GM20431 (cell line): ENCODE measurements around the gene EIF3K.

Source experiments
- in situ Hi-C: fragments of 300-500 bp; cut with MseI, MboI; formaldehyde crosslinking; loops from one replicate; pipeline ENCODE4 v1.15.0; 2020; ENCODE audit warnings: low sequenced_read_pairs; ENCODE audit not compliant: unreplicated experiment

The EIF3K gene

DNA sequence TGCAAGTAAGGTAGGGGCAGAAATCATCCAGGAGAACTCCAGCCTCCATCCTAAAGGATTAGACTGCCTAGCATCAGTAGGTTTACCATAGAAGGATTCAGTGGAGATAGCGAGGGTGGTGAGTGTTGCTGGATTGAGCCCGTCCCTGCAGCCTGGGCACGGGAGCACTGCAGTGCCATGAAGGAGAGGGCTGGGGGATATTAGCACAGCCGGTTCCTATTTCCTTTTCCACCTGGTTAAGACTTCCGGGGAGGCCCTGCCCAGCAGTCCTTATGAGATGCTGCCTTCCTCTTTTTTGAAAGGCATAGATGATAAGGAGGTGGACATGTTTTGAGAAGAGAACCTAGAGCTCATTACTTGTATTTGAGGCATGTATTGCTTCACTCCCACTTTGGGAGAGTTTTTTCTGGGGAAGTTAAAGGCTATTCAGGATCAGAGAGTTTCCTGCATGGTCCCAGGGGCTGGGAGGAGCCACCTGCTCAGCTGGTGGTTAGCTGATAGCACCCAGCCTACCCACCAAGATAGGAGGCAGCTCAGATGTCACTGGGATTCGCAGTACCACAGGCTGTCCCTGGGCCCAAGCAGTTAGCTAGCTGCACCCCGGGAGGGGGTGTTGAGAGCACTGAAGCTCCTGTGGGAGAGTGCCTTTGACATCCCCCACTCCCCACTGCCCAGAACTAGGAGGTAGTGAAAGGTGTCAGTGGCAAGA is 45.7 kb downstream of the EIF3K start:
- in situ Hi-C loops = no loop called here

- in situ Hi-C loops = no loop called here
These were observed 46.4 kb downstream of the EIF3K start for GRCh38 chr19:38665219-38665931.

DNA sequence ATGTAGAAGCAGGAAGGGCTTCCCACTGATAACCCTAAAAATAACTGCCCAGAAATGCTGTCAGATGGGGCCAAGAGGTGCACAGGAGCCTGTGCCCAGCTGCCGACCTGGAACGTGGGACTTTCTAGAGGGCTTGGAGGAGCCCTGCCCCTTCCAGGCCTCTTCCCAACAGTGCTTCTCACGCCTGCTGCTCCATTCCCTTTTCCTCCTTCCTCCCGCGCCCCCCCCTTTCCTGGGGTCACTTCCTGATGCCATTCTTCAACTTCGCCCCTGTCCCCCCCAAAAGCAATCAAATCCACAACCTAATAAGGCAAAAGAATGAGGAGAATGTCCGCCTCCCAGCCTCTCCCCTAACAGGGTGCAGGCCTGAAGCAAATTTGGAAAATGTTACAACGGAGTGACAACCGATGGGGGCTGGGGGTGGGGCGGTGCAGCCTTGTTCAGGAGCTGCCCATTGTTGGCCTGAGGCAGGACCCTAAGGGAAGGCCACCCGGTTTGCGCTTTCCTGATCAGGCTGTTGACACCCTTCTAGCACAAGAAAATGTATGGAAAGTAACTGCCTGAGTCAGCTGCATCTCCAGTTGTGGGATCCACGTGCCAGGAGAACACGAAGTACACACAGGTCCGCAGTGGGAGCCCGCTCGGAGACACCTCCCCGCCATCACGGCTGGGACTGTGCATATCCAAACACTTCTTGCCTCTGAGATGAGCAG is 47.1 kb downstream of the EIF3K start:
- in situ Hi-C loops = no loop called here

- in situ Hi-C loops = no loop called here
These were observed 47.9 kb downstream of the EIF3K start for GRCh38 chr19:38666663-38667511.

- in situ Hi-C loops = no loop called here
These were observed 48.7 kb downstream of the EIF3K start for GRCh38 chr19:38667661-38668171.

GRCh38 chr19:38669552-38669951 is 50.6 kb downstream of the EIF3K start:
- in situ Hi-C loops = no loop called here

DNA sequence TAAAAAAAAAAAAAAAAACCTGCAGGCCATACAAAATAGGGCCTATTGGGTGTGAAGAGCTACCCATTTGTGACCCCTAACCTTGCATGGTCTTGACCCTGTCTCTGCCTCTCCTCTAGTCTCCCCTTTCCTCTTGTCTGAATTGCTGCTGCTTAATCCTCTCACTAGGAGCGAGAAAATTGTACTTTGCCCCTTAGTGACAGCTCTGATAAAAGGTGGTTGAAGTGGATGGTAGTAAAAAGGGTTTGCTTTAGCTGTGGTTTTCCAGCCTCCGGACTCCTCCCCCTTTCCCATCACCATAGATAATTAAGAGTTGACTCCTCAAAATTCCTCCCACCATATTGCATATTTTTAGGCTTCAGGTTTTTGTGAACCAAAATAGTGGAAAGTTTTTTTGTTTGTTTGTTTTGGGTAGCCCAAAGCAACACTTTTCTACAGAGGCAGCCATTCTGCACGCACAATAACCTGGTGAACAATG is 52.0 kb downstream of the EIF3K start:
- in situ Hi-C loops = no loop called here

GRCh38 chr19:38671654-38672053 is 52.7 kb downstream of the EIF3K start:
- in situ Hi-C loops = no loop called here

DNA sequence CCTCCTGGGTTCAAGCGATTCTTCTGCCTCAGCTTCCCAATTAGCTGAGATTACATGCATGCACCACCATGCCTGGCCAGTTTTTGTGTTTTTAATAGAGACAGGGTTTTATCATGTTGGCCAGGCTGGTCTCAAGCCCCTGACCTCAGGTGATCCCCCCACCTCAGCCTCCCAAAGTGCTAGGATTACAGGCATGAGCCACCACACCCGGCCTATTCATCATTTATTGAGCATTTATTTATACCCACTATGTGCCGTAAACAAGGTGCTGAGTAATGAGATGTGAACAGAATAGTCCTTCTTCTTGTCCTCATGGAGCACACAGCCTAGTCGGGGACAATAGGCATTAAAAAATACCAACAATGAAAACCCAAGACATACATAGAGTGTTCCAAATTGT is 54.0 kb downstream of the EIF3K start:
- in situ Hi-C loops = no loop called here

GRCh38 chr19:38674388-38675171 is 55.6 kb downstream of the EIF3K start:
- in situ Hi-C loops = no loop called here

GRCh38 chr19:38675611-38676010 is 56.6 kb downstream of the EIF3K start:
- in situ Hi-C loops = no loop called here

- in situ Hi-C loops = no loop called here
These were observed 57.3 kb downstream of the EIF3K start for GRCh38 chr19:38676023-38676877.

DNA sequence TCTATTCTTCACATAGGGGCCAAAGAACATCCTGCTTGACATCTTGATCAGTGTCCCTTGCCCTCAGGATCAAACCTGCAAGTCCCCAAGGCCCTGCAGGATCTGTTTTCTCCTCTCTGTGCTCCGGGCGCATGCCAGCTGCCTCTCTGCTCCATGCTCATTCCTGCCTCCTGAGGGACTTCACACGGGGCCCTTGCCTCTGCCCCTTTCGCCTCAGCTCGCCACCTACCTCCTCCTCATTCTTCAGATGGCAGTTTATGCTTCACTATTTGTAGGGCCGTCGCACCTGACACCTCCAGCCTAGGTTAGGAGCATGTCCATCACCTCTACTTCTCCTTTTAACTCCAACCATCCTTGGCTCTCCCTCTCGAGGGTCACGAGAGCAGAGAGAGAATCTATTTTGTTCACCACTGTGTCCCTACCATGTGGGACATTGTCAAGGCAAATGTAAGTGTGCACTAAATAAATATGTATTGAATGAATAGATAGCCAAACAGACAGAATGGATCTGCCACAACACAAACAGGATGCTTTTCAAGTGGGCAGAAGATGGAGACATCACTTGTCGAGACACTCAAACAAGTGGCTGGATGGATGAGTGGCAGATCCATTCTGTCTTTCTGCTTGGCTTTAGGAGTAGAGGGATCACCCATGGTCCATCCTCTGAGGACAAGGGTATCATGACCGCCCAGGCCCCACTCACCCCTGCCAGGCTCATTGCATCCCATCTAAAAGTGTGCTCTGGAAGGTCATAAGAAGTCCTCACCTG is 58.1 kb downstream of the EIF3K start:
- in situ Hi-C loops = no loop called here

GRCh38 chr19:38678217-38678890 is 59.4 kb downstream of the EIF3K start:
- in situ Hi-C loops = no loop called here

DNA sequence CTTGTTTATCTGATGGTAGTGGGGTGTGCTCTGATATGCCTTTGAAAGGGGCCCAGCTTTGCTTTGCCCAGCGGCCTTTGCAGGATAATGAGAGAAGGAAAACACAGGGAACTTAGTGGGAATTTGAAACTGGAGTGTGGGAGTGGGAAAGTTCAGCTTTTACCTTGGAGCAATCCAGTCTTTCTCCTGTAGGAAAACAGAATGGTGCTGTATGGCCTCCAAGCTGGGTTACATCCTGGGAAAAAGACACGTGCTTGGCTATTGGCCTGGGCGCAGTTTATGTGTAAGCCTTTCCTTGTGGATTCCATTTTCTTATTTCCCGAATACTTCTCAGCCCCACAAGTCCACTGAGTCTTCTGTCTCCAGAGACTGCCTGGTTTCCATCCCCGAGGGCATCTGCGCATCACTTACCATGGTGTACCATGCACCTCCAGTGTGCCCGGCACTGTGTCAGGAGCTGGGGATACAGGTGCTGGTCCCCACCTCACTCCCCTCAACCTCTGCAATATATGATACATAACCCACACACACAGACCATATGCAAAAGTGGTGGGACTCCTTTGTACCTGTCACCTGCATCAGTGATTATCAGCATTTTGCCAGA is 60.0 kb downstream of the EIF3K start:
- in situ Hi-C loops = no loop called here

DNA sequence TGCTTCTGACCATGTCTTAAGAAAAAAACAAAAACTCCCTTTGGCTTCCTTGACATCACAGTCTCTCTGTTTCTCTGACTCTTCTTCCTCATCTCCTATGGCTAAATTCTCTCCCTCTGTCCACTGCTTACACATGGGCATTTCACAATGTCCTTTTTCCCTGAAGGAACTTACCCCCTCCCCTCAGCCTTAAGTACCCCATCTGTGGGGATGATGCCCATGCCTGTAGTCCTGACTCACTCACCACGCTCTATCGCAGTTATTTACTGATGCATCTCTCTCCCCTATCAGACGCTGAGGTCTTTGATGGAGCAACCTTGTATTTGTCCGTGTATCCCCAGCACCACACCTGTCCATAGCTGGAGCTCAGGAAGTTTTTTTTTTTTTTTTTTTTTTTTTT is 60.9 kb downstream of the EIF3K start:
- in situ Hi-C loops = no loop called here
